Measurements from ENCODE around the gene DCTPP1.

GRCh38 chr16:30429418-30429677 is 482 bp downstream of the DCTPP1 start:
- TF ChIP-seq CTCF (IDR thresholded peaks at IDR 0.05) (no peak), POLR2A (IDR thresholded peaks at IDR 0.05) (no peak)
